ENCODE results near the gene MMP28. TPM values are rescaled to one million over a fixed set of nuclear protein-coding genes. Genes with fewer than 3 reads are reported as not detected.

MMP28 gene
- total RNA-seq, 1 experiment from 2014 or later, result not detected

DNA sequence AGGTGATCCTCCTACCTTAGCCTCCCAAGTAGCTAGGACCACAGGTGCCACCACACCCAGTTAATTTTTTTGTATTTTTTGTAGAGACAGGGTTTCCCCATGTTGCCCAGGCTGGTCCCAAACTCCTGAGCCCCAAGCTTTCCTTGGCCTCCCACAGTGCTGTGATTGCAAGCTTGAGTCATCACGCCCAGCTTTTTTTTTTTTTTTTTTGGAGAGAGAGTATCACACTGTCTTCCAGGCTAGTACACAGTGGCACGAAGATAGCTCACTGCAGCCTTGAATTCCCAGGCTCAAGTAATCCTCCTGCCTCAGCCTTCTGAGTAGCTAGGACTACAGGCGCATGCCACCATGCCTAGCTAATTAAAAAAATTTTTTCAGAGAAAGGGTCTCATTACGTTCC lies 46.1 kb upstream of the MMP28 start:
- Histone ChIP-seq H3K9me3 (ENCODE audit: control insufficient read depth, low read depth, low read length) (no peaks in the 10 kb centered on the region), H3K56ac (ENCODE audit: insufficient read length, low read depth, low read length) (no peak overlapping the region), H2AFZ (ENCODE audit: low read length) (no peak overlapping the region), H2AK5ac (ENCODE audit: insufficient read length, low read length) (no peak overlapping the region), H4K8ac (replicated peaks; ENCODE audit: insufficient read length, low read depth, low read length) (no peak overlapping the region), H3K18ac (ENCODE audit: insufficient read length, low read depth, low read length) (no peak overlapping the region), H3K79me1 (ENCODE audit: insufficient read depth, low read depth, low read length, poor library complexity, severe bottlenecking) (no peaks in the 10 kb centered on the region), H3K79me2 (ENCODE audit: insufficient read depth, low read length) (no peaks in the 10 kb centered on the region), H3K27me3 (ENCODE audit: insufficient read depth, low read length) (no peaks in the 10 kb centered on the region), H3K27ac (ENCODE audit: insufficient read length, low read depth, low read length) (no peak overlapping the region), H3K4ac (ENCODE audit: low read depth, low read length) (no peak overlapping the region), H4K20me1 (ENCODE audit: control insufficient read depth, insufficient read depth, insufficient read length) (peaks cover 3% of the 10 kb centered on the region), H3T11ph (ENCODE audit: low read length) (no peak overlapping the region), H2BK20ac (ENCODE audit: low read depth, low read length, poor library complexity, severe bottlenecking) (no peak overlapping the region), H2BK15ac (ENCODE audit: low read depth, low read length) (no peak overlapping the region), H2BK12ac (ENCODE audit: insufficient read length, low read depth, low read length) (no peak overlapping the region), H4K5ac (ENCODE audit: insufficient read length, low read depth, low read length) (no peak overlapping the region), H3K14ac (ENCODE audit: insufficient read depth, low read length) (no peak overlapping the region), H3K9ac (ENCODE audit: extremely low read depth, insufficient read length, low read length) (no peak overlapping the region), H3K4me1 (ENCODE audit: insufficient read depth, low read length) (no peaks in the 10 kb centered on the region), H2BK120ac (ENCODE audit: low read depth, low read length, poor library complexity, severe bottlenecking) (no peak overlapping the region), H3K4me2 (ENCODE audit: insufficient read depth, insufficient read length, low read length) (no peak overlapping the region), H4K91ac (ENCODE audit: insufficient read length, low read depth, low read length) (no peak overlapping the region), H3K23ac (ENCODE audit: insufficient read length, low read depth, low read length) (no peak overlapping the region), H2BK5ac (ENCODE audit: insufficient read length, low read length) (no peak overlapping the region), H3K23me2 (ENCODE audit: insufficient read length, low read depth, low read length, poor library complexity, severe bottlenecking) (no peaks in the 10 kb centered on the region)
- TF ChIP-seq, protein P1, sequence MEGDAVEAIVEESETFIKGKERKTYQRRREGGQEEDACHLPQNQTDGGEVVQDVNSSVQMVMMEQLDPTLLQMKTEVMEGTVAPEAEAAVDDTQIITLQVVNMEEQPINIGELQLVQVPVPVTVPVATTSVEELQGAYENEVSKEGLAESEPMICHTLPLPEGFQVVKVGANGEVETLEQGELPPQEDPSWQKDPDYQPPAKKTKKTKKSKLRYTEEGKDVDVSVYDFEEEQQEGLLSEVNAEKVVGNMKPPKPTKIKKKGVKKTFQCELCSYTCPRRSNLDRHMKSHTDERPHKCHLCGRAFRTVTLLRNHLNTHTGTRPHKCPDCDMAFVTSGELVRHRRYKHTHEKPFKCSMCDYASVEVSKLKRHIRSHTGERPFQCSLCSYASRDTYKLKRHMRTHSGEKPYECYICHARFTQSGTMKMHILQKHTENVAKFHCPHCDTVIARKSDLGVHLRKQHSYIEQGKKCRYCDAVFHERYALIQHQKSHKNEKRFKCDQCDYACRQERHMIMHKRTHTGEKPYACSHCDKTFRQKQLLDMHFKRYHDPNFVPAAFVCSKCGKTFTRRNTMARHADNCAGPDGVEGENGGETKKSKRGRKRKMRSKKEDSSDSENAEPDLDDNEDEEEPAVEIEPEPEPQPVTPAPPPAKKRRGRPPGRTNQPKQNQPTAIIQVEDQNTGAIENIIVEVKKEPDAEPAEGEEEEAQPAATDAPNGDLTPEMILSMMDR (conservative IDR thresholded peaks at IDR 0.05), result no peak
- no peaks in the 10 kb centered on the region for H3K4me1 Mint-ChIP-seq
- no peak for DNase-seq
- WGBS (ENCODE audit: extremely low coverage, insufficient read length, low lambda C conversion rate), result no CpG with 5 or more reads among the region's 4 CpGs
- no peak overlapping the region; a peak in 1 of 7 replicates for H3K27ac Mint-ChIP-seq
- no peaks in the 10 kb centered on the region for H3K9me3 Mint-ChIP-seq
- peaks cover 56 to 89% (median 82%) of the 10 kb centered on the region in 3 experiments for H3K36me3 Mint-ChIP-seq (ENCODE audit: insufficient read depth in 1 of 3, low read depth in 3 of 3)
- no peak overlapping the region for H3K4me3 Mint-ChIP-seq
- no peaks in the 10 kb centered on the region for H3K27me3 Mint-ChIP-seq (ENCODE audit: low read depth)

Measured in H9 (cell line).